Thyroid gland (tissue), 4 donors: ENCODE measurements around the gene ZIC4.

Experiments
- CTCF ChIP-seq, 6 experiments: fragments of 200-600 bp in 3 of 6; fragments of 450-650 bp in 3 of 6; sonication (generic) in 3 of 6; IDR thresholded peaks; one replicate each; pipeline ENCODE4 v1.5.1; 2016 to 2019; ENCODE audit warnings: antibody characterized with exemption in 6 of 6, mild to moderate bottlenecking in 2 of 6, inconsistent platforms in 1 of 6, moderate library complexity in 1 of 6
- POLR2A ChIP-seq, 2 donors: fragments of 450-650 bp; IDR thresholded peaks; one replicate each; pipeline ENCODE4 v1.6.1; 2017; ENCODE audit warnings: antibody characterized with exemption in 2 of 2, mild to moderate bottlenecking in 2 of 2, moderate library complexity in 1 of 2

DNA sequence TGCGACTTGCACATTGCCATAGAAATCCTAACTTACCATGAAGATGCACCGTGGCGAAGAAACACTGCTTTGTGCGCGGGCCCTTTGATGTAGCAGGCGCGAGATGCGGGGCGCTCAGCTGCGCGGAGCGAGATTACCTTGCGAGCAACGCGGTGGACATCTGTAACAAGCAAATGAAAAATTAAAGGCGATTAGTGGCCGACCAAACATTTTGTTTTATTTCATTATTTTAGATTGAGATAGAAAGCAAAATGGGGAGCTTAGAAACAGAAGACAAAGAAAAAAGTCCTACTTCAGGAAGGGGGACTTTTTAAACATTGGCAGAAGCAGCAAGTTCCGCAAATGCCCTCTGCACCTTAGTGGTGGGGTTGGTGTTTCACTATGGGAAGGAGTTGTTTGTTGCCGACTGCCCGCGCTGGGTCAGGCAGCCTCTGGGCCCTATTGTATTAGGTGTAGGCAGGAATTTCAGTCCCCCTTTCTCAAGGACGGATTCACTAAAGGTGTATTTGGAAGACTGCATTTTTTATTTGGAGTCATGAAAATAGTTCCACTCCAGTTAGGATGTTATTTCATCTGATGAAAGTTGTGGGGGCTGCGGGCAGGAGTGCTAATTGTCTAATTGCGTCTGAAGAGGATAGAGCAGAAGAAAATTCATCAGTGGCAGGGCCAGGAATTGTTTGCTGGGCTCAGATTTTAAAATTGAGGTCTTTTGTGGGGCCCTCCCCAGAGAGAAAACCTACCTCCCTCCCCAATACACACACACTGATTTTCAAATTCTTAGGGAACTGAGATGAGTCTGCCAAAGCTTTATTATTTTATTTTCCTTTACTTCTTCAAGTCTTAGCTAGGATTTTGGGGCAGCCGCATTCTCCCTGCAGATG, 17.4 kb downstream of the ZIC4 start:
- no peak for TF ChIP-seq CTCF (IDR thresholded peaks at IDR 0.05)
- no peak for TF ChIP-seq POLR2A (IDR thresholded peaks at IDR 0.05)
